GM10248 (cell line): ENCODE results near the gene GORASP2.

Experiments used
- CTCF ChIA-PET: fragments of 300-600 bp; sonication (Branson Sonifier 250); formaldehyde crosslinking; extraction: SDS; loops from one replicate; lab custom pipeline; 2021; ENCODE audit warnings: antibody characterized with exemption; lab: Yijun Ruan, JAX
- POLR2A ChIA-PET: fragments of 350-650 bp; sonication (Branson Sonifier 250); formaldehyde crosslinking; extraction: SDS; loops from one replicate; lab custom pipeline; 2020; ENCODE audit warnings: antibody characterized with exemption; lab: Yijun Ruan, JAX
- DNase-seq: peaks from one replicate; pipeline ENCODE4 v3.0.0; 2012; ENCODE audit errors: extremely low spot score
- CTCF ChIP-seq: IDR thresholded peaks from 2 replicates; pipeline ENCODE4 v1.5.1; 2012; ENCODE audit warnings: mild to moderate bottlenecking, low read depth; ENCODE audit errors: extremely low read depth, missing control alignments, control extremely low read depth

The GORASP2 gene

GRCh38 chr2:170985407-170985806, 56.4 kb downstream of the GORASP2 start:
- CTCF ChIA-PET = interaction anchor here (1.2 to 1.9 kb wide), 6 partner anchors 11 to 52 kb away, joined by 3 to 8 read pairs (median 5); no protein-coding TSS in a partner anchor
- POLR2A ChIA-PET = interaction anchor here (0.6 kb wide), 1 partner anchor 987 kb away, joined by 4 read pairs; no protein-coding TSS in a partner anchor
- no peak for TF ChIP-seq CTCF
- no peak for DNase-seq

DNA sequence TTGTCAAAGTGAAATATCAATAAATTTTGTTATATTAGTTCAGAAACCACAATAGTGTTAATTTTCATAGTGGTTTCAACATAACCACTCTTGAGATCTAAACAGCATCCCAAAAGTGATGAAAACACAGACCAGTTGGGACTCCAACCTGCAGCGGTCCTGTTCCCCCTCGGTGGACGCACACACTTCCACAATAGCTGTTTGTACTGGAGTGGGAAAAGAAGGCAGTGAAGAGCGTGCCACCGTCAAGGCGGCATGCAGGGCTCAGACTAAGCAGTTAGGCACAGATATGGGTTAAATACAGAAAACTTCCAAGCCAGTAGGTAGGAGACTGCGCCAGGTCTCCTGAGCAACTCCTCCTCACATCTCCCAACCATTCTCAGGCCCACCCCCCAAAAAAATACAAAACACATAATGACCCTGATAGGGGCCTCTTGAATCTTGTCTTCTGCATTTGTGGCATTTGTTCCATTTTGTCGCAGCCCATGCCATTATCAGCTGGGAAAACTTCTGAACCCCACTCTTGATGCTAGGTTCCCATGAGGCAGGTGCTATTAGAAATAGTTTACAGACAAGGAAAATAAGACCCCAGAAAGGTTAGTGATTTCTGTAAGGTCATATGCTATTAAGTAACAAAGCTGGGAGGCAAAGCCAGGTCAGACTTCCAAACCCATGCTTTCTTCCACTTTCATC, 57.7 kb downstream of the GORASP2 start:
- no peak for DNase-seq
- TF ChIP-seq CTCF = no peak
- ChIA-PET POLR2A (no interaction called here), CTCF (interaction anchor here (1.2 to 1.6 kb wide), 5 partner anchors 12 to 100 kb away, joined by 3 to 5 read pairs (median 5); no protein-coding TSS in a partner anchor)

DNA sequence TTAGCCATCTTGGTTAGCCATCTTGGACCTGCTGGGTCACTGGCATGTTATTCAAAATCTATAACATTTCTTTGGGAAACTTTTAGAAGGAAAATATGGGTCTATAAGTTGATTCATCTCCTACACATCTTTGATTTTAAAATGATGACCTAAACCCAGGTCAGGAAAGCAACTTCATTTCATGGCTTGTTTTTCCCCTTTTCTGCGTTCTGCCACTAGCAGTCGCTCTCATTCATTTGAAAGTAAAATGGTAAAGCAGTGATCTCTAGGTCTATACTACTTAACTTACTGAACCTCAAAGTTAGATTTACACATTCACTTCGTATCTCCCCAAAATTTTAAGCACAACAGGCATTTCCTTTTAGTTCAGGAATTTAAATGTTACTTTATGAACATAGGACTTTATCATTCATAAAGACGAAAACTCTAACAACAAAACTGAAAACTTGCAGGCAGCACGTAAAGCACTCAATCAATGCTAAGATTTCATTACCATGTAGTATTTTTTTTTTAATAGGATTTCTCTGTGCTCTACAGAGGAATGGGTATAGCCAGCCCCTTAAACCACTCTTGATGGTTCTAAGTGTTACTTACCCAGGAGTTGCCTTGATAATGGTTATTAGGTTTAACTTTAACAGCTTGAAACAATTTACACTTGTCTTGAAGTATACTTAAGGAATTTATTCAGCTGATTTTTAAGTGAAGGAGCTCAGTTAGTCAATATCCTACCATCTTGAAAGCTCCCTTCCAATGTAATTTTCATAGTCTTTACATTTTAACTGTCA, 62.5 kb downstream of the GORASP2 start:
- no peak for TF ChIP-seq CTCF
- ChIA-PET POLR2A (no interaction called here), CTCF (interaction anchor here (0.9 kb wide), 1 partner anchor 17 kb away, joined by 3 read pairs; no protein-coding TSS in a partner anchor)
- DNase-seq = no peak

GRCh38 chr2:170996316-170996715, 67.3 kb downstream of the GORASP2 start:
- TF ChIP-seq CTCF = no peak
- DNase-seq = no peak
- CTCF ChIA-PET = interaction anchor here (1.4 kb wide), 1 partner anchor 13 kb away, joined by 3 read pairs; no protein-coding TSS in a partner anchor
- POLR2A ChIA-PET = no interaction called here

DNA sequence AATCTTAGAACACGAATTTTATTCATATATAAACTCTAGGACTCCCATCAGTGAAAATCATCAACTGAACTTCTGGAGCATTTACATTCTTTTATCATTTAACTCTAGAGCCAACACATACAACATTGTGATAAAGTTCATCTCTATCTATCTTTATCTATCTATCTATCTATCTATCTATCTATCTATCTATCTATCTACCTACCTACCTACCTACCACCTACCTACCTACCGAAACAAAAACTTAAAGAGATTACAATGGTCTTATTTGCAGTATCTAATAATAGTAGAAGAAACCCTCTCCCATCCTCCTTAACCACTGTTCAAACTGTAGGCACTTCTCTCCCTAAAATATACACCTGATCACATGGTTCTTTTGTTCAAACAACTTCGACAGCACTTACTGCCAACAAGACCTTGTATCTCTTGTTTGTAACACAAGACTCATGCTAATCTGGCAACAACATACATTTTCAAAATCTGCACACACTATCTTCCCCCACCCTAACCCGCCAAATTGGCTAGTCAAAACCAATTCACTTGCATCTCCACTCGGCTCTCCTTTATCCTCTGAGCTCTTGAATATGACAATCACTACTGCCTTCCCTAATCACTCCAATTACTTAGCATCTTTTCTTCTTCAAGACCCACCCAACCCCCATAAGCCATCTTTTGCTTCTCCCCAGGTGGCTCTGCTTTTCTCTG, 69.0 kb downstream of the GORASP2 start:
- DNase-seq = no peak
- CTCF ChIA-PET = interaction anchor here (0.7 to 1.6 kb wide), 2 partner anchors 10 to 32 kb away, joined by 3 read pairs; no protein-coding TSS in a partner anchor
- POLR2A ChIA-PET = no interaction called here

More for the DNA sequence above, 69.0 kb downstream of the GORASP2 start:
- no peak for TF ChIP-seq CTCF
